GM23248 (cell line): Measurements from ENCODE around the gene ZNF324B. TPM values are rescaled to one million over a fixed set of nuclear protein-coding genes. Genes with fewer than 3 reads are reported as not detected.
"Not testable (repeated sequence)": the region's sequence is repeated elsewhere in the genome, so short reads cannot be mapped to it uniquely, and the experiment has no call there.

ENCODE experiments used
- DNase-seq: peaks from one replicate; pipeline ENCODE4 v3.0.0-alpha.2; 2015
- H2AFZ ChIP-seq: fragments of 200-600 bp; sonication (generic); 2 replicates; pipeline ENCODE4 v1.6.1; 2016; ENCODE audit warnings: antibody characterized with exemption
- H3F3A ChIP-seq: fragments of 200-600 bp; sonication (generic); 2 replicates; pipeline ENCODE4 v1.6.1; 2016; ENCODE audit warnings: mild to moderate bottlenecking, antibody characterized with exemption, mixed run types; ENCODE audit not compliant: insufficient read depth
- H3K27ac ChIP-seq: fragments of 200-600 bp; sonication (generic); 2 replicates; pipeline ENCODE4 v1.5.1; 2016; ENCODE audit warnings: mild to moderate bottlenecking
- H3K27me3 ChIP-seq: fragments of 200-600 bp; sonication (generic); replicated peaks from 2 replicates; pipeline ENCODE4 v1.6.1; 2016; ENCODE audit warnings: mild to moderate bottlenecking; ENCODE audit not compliant: insufficient read depth
- H3K36me3 ChIP-seq: fragments of 200-600 bp; sonication (generic); 2 replicates; pipeline ENCODE4 v1.6.1; 2016; ENCODE audit warnings: low read depth, mild to moderate bottlenecking
- H3K4me1 ChIP-seq: fragments of 200-600 bp; sonication (generic); 2 replicates; pipeline ENCODE4 v1.6.1; 2016; ENCODE audit warnings: mild to moderate bottlenecking; ENCODE audit not compliant: insufficient read depth
- H3K4me2 ChIP-seq: fragments of 200-600 bp; sonication (generic); one replicate; pipeline ENCODE4 v1.6.1; 2016; ENCODE audit warnings: mild to moderate bottlenecking; ENCODE audit not compliant: unreplicated experiment
- H3K4me3 ChIP-seq: fragments of 200-600 bp; sonication (generic); 2 replicates; pipeline ENCODE4 v1.5.1; 2016; ENCODE audit warnings: mild to moderate bottlenecking
- H3K79me2 ChIP-seq: fragments of 200-600 bp; sonication (generic); 2 replicates; pipeline ENCODE4 v1.6.1; 2016; ENCODE audit warnings: mild to moderate bottlenecking; ENCODE audit not compliant: insufficient read depth
- H3K9ac ChIP-seq: fragments of 200-600 bp; sonication (generic); 2 replicates; pipeline ENCODE4 v1.6.1; 2016; ENCODE audit warnings: mild to moderate bottlenecking
- H3K9me2 ChIP-seq: fragments of 200-600 bp; sonication (generic); 2 replicates; pipeline ENCODE4 v1.6.1; 2016; ENCODE audit warnings: mixed run types, mild to moderate bottlenecking, moderate library complexity; ENCODE audit not compliant: insufficient read depth
- H3K9me3 ChIP-seq: fragments of 200-600 bp; sonication (generic); one replicate; pipeline ENCODE4 v1.6.1; 2017; ENCODE audit warnings: low read depth
- H4K20me1 ChIP-seq: fragments of 200-600 bp; sonication (generic); 2 replicates; pipeline ENCODE4 v1.6.0; 2016; ENCODE audit not compliant: insufficient read depth
- EZH2 ChIP-seq: fragments of 200-600 bp; sonication (generic); IDR thresholded peaks from 2 replicates; pipeline ENCODE4 v1.6.1; 2018; ENCODE audit warnings: antibody characterized with exemption, mild to moderate bottlenecking; ENCODE audit not compliant: insufficient read depth, poor library complexity, severe bottlenecking
- EZH2phosphoT487 ChIP-seq: fragments of 200-600 bp; sonication (generic); IDR thresholded peaks from 2 replicates; pipeline ENCODE4 v1.6.1; 2018; ENCODE audit warnings: antibody characterized with exemption, moderate library complexity, mild to moderate bottlenecking, low read depth; ENCODE audit not compliant: insufficient read depth
- WGBS, 2 experiments: methylation state at CpG; one replicate each; pipeline ENCODE4 v1.1.6; 2015 to 2017; ENCODE audit warnings: low lambda C conversion rate in 2 of 2, low coverage in 1 of 2; ENCODE audit errors: missing lambda C conversion rate in 2 of 2; 5-methylcytosine and 5-hydroxymethylcytosine counted together
- in situ Hi-C: fragments of 300-500 bp; cut with MboI; formaldehyde crosslinking; loops from 2 replicates; pipeline ENCODE4 v1.15.0; 2020
- polyA plus RNA-seq: library from polyadenylated mRNA; unstranded; fragments of >200 nt; fragmentation: Nextera tagmentation; extraction: Ambion mirVana; gene quantifications from 2 replicates; pipeline ENCODE4 v1.2.1, GENCODE V29; 2016
- total RNA-seq: library from RNA; depleted of rRNA; stranded (reverse); fragments of >200 nt; shearing (Covaris generic); gene quantifications from 2 replicates; pipeline ENCODE4 v1.2.3, GENCODE V29; 2014

Gene ZNF324B
- total and polyA plus RNA-seq, 2 experiments from 2014 or later = 3.0 to 10.5 TPM

DNA sequence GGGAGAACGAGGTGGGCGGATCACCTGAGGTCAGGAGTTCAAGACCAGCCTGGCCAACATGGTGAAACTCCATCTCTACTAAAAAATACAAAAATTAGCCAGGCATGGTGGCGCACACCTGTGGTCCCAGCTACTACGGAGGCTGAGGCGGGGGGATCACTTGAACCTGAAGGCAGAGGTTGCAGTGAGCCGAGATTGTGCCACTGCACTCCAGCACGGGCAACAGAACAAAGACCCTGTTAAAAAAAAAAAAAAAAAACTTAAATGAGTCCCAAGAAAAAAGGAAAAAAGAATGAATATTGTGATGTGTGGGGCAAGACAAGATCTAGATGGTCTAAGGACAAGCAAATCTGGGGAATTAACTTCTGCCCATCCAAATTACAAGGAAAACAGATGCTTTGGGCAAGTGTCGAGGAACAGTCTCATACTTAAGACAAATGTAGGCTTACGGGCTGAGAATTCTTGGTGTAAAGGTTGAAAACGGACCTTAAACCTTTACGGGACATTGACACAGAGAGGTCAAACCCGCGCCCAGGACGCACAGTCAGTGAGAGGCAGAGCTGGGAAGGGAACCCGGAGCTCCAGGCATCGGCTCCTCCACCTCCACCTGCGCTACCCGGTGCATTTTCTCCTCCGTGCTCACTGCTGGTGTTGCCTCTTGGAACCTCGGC is 14.8 kb downstream of the ZNF324B start:
- Histone ChIP-seq H2AFZ (peak overlapping the region; percentile 97), H3K36me3 (no peaks in the 10 kb centered on the region), H3K4me2 (peak overlapping the region; percentile 91), H3K9ac (peak overlapping the region; percentile 49), H3K79me2 (peaks cover 27% of the 10 kb centered on the region), H3K9me2 (no peaks in the 10 kb centered on the region), H3K27ac (no peak overlapping the region), H3K9me3 (no peaks in the 10 kb centered on the region), H3K27me3 (no peaks in the 10 kb centered on the region), H3K4me1 (peaks cover 5% of the 10 kb centered on the region; the same call in 1 of the 2 replicates), H3K4me3 (peak overlapping the region; percentile 81), H4K20me1 (no peaks in the 10 kb centered on the region), H3F3A (no peaks in the 10 kb centered on the region)
- no peak for DNase-seq
- TF ChIP-seq EZH2phosphoT487 = no peak
- TF ChIP-seq EZH2 = no peak
- 23 to 28% methylated on average over 20 of the region's 20 CpGs for WGBS, 2 experiments
- in situ Hi-C loops = no loop called here

- Histone ChIP-seq H3K4me3 (peak within 1 kb of the TSS; percentile 81), H4K20me1 (no peaks in the 10 kb centered on the region), H3K27ac (peak within 1 kb of the TSS; percentile 47), H3K9ac (peak within 1 kb of the TSS; percentile 80), H3F3A (no peaks in the 10 kb centered on the region), H3K9me2 (no peaks in the 10 kb centered on the region), H3K36me3 (no peaks in the 10 kb centered on the region), H3K4me2 (peak within 1 kb of the TSS; percentile 91), H3K79me2 (peaks cover 27% of the 10 kb centered on the region), H3K4me1 (peaks cover 5% of the 10 kb centered on the region; the same call in 1 of the 2 replicates), H3K27me3 (no peaks in the 10 kb centered on the region), H3K9me3 (no peaks in the 10 kb centered on the region), H2AFZ (peak within 1 kb of the TSS; percentile 97)
- DNase-seq = peak; percentile 100
- 1 to 2% methylated on average over 86 to 87 of the region's 92 CpGs for WGBS, 2 experiments
- in situ Hi-C loops = no loop called here
- TF ChIP-seq EZH2 (no peak), EZH2phosphoT487 (no peak)
These were observed 15.6 kb downstream of the ZNF324B start, which contains the start of gene ZNF324 for GRCh38 chr19:58466760-58467589. Gene ZNF324 (plus strand): TSS chr19:58467080. CDS start chr19:58469186, 2,106 bp downstream.

- peaks cover 27% of the 10 kb centered on the region for H3K79me2 ChIP-seq
- no peaks in the 10 kb centered on the region; the same call in 1 of the 2 replicates for H3K36me3 ChIP-seq
- peak; percentile 27 for DNase-seq
- H3F3A ChIP-seq = no peaks in the 10 kb centered on the region
- H4K20me1 ChIP-seq = no peaks in the 10 kb centered on the region
- in situ Hi-C loops = no loop called here
- H3K9ac ChIP-seq = peak overlapping the region; percentile 53
- no peaks in the 10 kb centered on the region for H3K9me2 ChIP-seq
- H3K9me3 ChIP-seq = no peaks in the 10 kb centered on the region
- no peak for TF ChIP-seq EZH2
- TF ChIP-seq EZH2phosphoT487 = no peak
- no peaks in the 10 kb centered on the region for H3K27me3 ChIP-seq
- H3K27ac ChIP-seq = no peak overlapping the region
- H3K4me2 ChIP-seq = peak overlapping the region; percentile 57
- 37 to 41% methylated on average over 5 of the region's 5 CpGs for whole genome bisulfite sequencing, 2 experiments
- H3K4me1 ChIP-seq = peaks cover 5% of the 10 kb centered on the region; the same call in 1 of the 2 replicates
- peak overlapping the region; percentile 81 for H3K4me3 ChIP-seq
- no peak overlapping the region for H2AFZ ChIP-seq
These were observed 16.9 kb downstream of the ZNF324B start for GRCh38 chr19:58468216-58468839.

GRCh38 chr19:58469241-58470013 is 18.0 kb downstream of the ZNF324B start:
- Histone ChIP-seq H3K79me2 (peaks cover 27% of the 10 kb centered on the region), H3K9ac (no peak overlapping the region), H4K20me1 (no peaks in the 10 kb centered on the region), H3K27ac (no peak overlapping the region), H3K36me3 (no peaks in the 10 kb centered on the region; the same call in 1 of the 2 replicates), H3K9me2 (no peaks in the 10 kb centered on the region), H3K27me3 (no peaks in the 10 kb centered on the region), H3K4me2 (no peak overlapping the region), H2AFZ (no peak overlapping the region), H3K9me3 (no peaks in the 10 kb centered on the region), H3K4me3 (no peak overlapping the region), H3F3A (peaks cover 10% of the 10 kb centered on the region; the same call in 1 of the 2 replicates), H3K4me1 (peaks cover 7% of the 10 kb centered on the region)
- in situ Hi-C loops = no loop called here
- WGBS, 2 experiments = 95 to 96% methylated on average over 11 to 17 of the region's 17 CpGs
- TF ChIP-seq EZH2 = no peak
- TF ChIP-seq EZH2phosphoT487 = no peak
- DNase-seq = no peak

GRCh38 chr19:58470837-58471543 is 19.6 kb downstream of the ZNF324B start:
- H3K27ac ChIP-seq, DNase-seq, H3K27me3 ChIP-seq, H3K9me3 ChIP-seq, H3K4me2 ChIP-seq, H3K9ac ChIP-seq, H3K36me3 ChIP-seq, H2AFZ ChIP-seq, H4K20me1 ChIP-seq, in situ Hi-C loops, H3K9me2 ChIP-seq, H3K4me3 ChIP-seq: not testable (repeated sequence)
- Histone ChIP-seq H3K4me1 (peaks cover 16% of the 10 kb centered on the region), H3K79me2 (peaks cover 27% of the 10 kb centered on the region), H3F3A (peaks cover 21% of the 10 kb centered on the region)
- WGBS, 2 experiments = 93 to 96% methylated on average over 13 to 35 of the region's 53 CpGs
